ENCODE measurements around the gene WNT3A.

WNT3A gene

GRCh38 chr1:227999056-227999930 is 7.5 kb upstream of the WNT3A start:
- DNase-seq, result no peak

- DNase-seq, result no peak
Observed at GRCh38 chr1:228000416-228000815, 6.4 kb upstream of the WNT3A start.

GRCh38 chr1:228000836-228001563 is 5.8 kb upstream of the WNT3A start:
- DNase-seq, result no peak

GRCh38 chr1:228001738-228002535 is 4.9 kb upstream of the WNT3A start:
- no peak for DNase-seq

- DNase-seq, result no peak
Observed at GRCh38 chr1:228002792-228003191, 4.0 kb upstream of the WNT3A start.

GRCh38 chr1:228003461-228004330 is 3.1 kb upstream of the WNT3A start:
- no peak for DNase-seq

GRCh38 chr1:228004331-228004855 is 2.4 kb upstream of the WNT3A start:
- DNase-seq, result no peak

GRCh38 chr1:228004856-228005462 is 1.8 kb upstream of the WNT3A start:
- DNase-seq, result no peak

- no peak for DNase-seq
Observed at GRCh38 chr1:228005511-228006033, 1.2 kb upstream of the WNT3A start.

GRCh38 chr1:228006034-228006785 is 588 bp upstream of the WNT3A start:
- DNase-seq, result no peak

- no peak for DNase-seq
Observed at GRCh38 chr1:228007049-228007800, 427 bp downstream of the WNT3A start.

GRCh38 chr1:228007801-228008341 is 1.1 kb downstream of the WNT3A start:
- DNase-seq, result no peak

- no peak for DNase-seq
Observed at GRCh38 chr1:228008391-228009115, 1.8 kb downstream of the WNT3A start.

GRCh38 chr1:228009116-228009827 is 2.5 kb downstream of the WNT3A start:
- no peak for DNase-seq

GRCh38 chr1:228009828-228010775 is 3.3 kb downstream of the WNT3A start:
- DNase-seq, result no peak

- DNase-seq, result no peak
Observed at GRCh38 chr1:228010921-228011320, 4.1 kb downstream of the WNT3A start.
